ENCODE measurements around the gene CSDE1.

CSDE1 gene

DNA sequence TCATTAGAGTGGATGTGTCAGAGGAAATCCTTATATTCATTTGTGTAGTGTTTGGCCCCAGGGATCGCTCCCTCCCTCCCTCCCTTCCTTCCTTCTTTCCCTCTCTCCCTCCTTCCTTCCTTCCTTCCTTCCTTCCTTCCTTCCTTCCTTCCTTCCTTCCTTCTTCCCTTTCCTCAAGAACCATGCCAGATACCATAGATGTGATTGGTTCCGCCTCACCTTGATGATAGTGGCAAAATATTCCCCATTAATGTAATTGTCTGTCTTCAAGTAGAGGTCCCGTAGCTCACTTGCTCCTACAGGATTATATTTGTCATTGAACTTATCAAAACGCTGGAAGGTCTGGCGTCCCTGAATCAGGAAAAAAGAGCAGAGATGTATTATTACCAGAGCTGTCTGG is 80.1 kb downstream of the CSDE1 start:
- TF ChIP-seq, protein P1, sequence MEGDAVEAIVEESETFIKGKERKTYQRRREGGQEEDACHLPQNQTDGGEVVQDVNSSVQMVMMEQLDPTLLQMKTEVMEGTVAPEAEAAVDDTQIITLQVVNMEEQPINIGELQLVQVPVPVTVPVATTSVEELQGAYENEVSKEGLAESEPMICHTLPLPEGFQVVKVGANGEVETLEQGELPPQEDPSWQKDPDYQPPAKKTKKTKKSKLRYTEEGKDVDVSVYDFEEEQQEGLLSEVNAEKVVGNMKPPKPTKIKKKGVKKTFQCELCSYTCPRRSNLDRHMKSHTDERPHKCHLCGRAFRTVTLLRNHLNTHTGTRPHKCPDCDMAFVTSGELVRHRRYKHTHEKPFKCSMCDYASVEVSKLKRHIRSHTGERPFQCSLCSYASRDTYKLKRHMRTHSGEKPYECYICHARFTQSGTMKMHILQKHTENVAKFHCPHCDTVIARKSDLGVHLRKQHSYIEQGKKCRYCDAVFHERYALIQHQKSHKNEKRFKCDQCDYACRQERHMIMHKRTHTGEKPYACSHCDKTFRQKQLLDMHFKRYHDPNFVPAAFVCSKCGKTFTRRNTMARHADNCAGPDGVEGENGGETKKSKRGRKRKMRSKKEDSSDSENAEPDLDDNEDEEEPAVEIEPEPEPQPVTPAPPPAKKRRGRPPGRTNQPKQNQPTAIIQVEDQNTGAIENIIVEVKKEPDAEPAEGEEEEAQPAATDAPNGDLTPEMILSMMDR (IDR thresholded peaks at IDR 0.05; ENCODE audit: unreplicated experiment in 3 of 3), result no peak
- H3K9me3 Mint-ChIP-seq, result no peaks in the 10 kb centered on the region
- no peak overlapping the region for H3K27ac Mint-ChIP-seq
- H3K27me3 Mint-ChIP-seq (ENCODE audit: low read depth), result peaks cover 30% of the 10 kb centered on the region
- H3K4me3 Mint-ChIP-seq, result no peak overlapping the region
- H3K36me3 Mint-ChIP-seq (ENCODE audit: low read depth), result no peaks in the 10 kb centered on the region
- no peaks in the 10 kb centered on the region for H3K4me1 Mint-ChIP-seq

GRCh38 chr1:114676115-114676514 is 81.7 kb downstream of the CSDE1 start:
- Mint-ChIP-seq H3K9me3 (no peaks in the 10 kb centered on the region), H3K36me3 (ENCODE audit: low read depth) (no peaks in the 10 kb centered on the region), H3K27me3 (ENCODE audit: low read depth) (peaks cover 35% of the 10 kb centered on the region), H3K4me1 (no peaks in the 10 kb centered on the region), H3K4me3 (no peak overlapping the region), H3K27ac (no peak overlapping the region)
- TF ChIP-seq, protein P1 (IDR thresholded peaks at IDR 0.05; ENCODE audit: unreplicated experiment in 3 of 3), result no peak

- no peak overlapping the region for H3K4me3 Mint-ChIP-seq
- peaks cover 30% of the 10 kb centered on the region for H3K27me3 Mint-ChIP-seq (ENCODE audit: low read depth)
- peaks cover 12% of the 10 kb centered on the region for H3K4me1 Mint-ChIP-seq
- TF ChIP-seq, protein P1 (IDR thresholded peaks at IDR 0.05; ENCODE audit: unreplicated experiment in 3 of 3), result no peak
- H3K9me3 Mint-ChIP-seq, result no peaks in the 10 kb centered on the region
- no peaks in the 10 kb centered on the region for H3K36me3 Mint-ChIP-seq (ENCODE audit: low read depth)
- H3K27ac Mint-ChIP-seq, result no peak overlapping the region
Observed at GRCh38 chr1:114671939-114672275, 85.9 kb downstream of the CSDE1 start.

DNA sequence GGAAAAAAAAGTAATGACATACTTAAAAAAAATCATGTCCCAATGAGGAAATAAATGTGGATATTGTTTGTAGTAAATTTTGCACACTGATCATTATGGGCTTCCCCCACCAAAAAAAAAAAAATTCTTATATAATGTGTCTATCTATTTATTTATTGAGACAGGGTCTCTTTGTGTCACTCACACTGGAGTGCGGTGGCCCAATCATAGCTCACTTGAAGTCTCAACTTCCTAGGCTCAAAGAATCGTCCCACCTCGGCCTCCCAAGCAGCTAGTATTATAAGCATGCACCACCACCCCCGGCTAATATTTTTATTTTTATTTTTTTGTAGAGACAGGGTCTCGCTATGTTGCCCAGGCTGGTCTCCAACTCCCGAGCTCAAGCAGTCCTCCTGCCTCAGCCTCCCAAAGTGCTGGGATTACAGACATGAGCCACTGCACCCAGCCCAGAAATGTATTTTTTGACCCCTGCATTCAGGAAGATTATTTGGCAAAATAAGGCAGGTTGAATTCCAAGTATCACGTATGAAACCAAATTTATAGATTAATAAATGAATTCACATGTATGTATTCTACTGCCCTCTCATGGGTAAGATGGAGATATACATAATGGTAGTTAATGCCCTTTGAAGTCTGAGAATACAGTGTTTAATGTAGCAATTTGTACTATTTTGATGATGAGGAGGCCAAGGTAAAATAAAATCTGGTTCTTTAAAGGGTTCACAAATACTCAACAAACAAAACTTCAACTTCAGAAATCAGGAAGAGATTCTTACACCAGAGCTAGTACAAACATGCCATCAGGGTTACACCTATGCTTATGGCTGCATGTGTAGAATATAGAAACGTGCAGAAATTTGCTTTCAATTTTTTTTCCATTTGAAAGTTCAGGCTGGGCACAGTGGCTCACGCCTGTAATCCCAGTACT is 86.5 kb downstream of the CSDE1 start:
- peak overlapping the region in 2 of 3 experiments; percentile 42 to 58 for H3K4me3 Mint-ChIP-seq
- no peaks in the 10 kb centered on the region for H3K9me3 Mint-ChIP-seq
- H3K36me3 Mint-ChIP-seq (ENCODE audit: low read depth), result no peaks in the 10 kb centered on the region
- TF ChIP-seq, protein P1 (IDR thresholded peaks at IDR 0.05; ENCODE audit: unreplicated experiment in 3 of 3), result peak; percentile 36 to 51 (median 36)
- H3K4me1 Mint-ChIP-seq, result peaks cover 12% of the 10 kb centered on the region
- peaks cover 28% of the 10 kb centered on the region for H3K27me3 Mint-ChIP-seq (ENCODE audit: low read depth)
- H3K27ac Mint-ChIP-seq, result no peak overlapping the region

GRCh38 chr1:114670083-114671010 is 87.4 kb downstream of the CSDE1 start:
- Mint-ChIP-seq H3K36me3 (ENCODE audit: low read depth) (no peaks in the 10 kb centered on the region), H3K9me3 (no peaks in the 10 kb centered on the region), H3K27me3 (ENCODE audit: low read depth) (peaks cover 27% of the 10 kb centered on the region), H3K4me1 (peaks cover 12% of the 10 kb centered on the region), H3K4me3 (peak overlapping the region; percentile 90 to 97 (median 95)), H3K27ac (peak overlapping the region in 2 of 3 experiments; percentile 28 to 55)
- TF ChIP-seq, protein P1 (IDR thresholded peaks at IDR 0.05; ENCODE audit: unreplicated experiment in 3 of 3), result peak in 1 of 3 experiments; percentile 16

Data from nephron (organoid).